Left renal pelvis (tissue), 4 donors: ENCODE results near the gene FGF14. TPM values are rescaled to one million over a fixed set of nuclear protein-coding genes. Genes with fewer than 3 reads are reported as not detected.
A peak's percentile ranks its signal among the peaks of the same experiment; 100 is the strongest.

Experiments
- DNase-seq, 4 donors: peaks; one replicate each; pipeline ENCODE4 v3.0.0-alpha.2; 2013; ENCODE audit warnings: low read depth in 4 of 4, low spot score in 3 of 4
- polyA plus RNA-seq, 4 donors: library from polyadenylated mRNA; unstranded; fragments of 120-200 nt; gene quantifications; one replicate each; pipeline ENCODE4 v1.2.1, GENCODE V29; 2013; ENCODE audit not compliant: insufficient read length in 4 of 4

FGF14 gene
- polyA plus RNA-seq, 4 donors: 0.91 to 1.7 (median 1.3) TPM

DNA sequence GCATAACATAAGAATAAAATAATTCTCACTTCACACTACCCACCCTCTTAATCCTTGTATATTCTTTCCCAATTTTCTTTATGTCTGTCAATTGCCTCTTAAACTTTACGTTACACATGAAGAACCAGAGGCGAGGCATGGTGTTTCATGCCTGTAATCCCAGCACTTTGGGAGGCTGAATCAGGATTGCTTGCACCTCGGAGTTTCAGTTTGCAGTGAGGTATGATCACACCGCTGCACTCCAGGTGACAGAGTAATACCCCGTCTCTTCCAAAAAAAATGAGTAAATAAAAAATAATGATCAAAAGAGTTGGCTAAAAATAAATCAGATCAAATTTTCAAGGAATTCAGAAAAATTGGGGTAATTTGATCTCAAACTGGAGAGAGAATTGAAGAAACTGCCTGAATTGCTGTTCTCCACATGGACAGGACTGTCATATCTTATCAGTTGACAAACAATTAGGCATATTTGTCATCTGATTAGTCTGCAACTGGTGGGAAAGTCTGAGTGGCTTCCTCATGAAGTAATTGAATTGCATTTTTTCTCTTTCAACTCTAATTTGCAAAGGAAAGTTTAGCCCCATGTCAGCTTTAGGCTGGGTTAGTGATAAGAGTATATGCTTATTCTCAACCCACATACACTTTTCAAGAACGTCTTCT lies 646.5 kb downstream of the FGF14 start:
- no peak for DNase-seq

DNA sequence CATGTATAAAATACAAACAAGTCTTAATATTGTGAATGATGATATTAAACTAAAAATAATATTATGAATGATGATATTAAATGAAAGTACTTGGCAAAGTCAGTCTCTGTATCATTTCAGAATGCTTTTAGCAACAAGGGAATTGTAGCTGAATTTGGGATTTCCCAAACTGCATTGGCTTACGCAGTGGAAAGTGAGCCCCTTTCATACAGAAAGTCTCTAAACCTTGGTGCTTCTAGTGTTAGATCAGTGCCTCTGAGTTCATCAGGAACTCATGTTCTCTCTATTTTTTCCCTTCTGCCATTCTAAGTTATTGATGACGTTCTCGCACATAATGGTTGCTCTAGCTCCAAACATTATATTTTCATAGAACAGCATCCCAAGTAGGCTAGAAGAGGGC lies 649.4 kb downstream of the FGF14 start:
- no peak for DNase-seq

DNA sequence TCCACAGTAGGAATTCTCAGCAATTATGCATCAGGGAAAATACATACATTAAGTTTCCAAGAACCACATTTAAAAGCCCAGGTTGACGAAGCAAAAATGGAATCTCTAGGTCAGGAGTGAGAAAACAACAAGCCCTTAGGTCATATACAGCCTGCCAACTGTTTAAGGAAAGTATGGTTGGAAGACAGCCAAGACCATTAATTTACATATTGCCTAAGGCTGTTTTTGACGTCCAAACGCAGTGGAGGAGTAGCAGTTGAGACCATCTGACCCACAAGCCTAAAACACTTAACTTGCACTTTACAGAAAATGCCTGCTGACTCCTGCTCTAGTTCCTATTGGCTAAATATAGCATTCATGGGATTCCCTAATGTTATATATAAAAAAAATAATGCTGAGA lies 650.4 kb downstream of the FGF14 start:
- DNase-seq: peak; percentile 38 to 52 (median 42)

DNA sequence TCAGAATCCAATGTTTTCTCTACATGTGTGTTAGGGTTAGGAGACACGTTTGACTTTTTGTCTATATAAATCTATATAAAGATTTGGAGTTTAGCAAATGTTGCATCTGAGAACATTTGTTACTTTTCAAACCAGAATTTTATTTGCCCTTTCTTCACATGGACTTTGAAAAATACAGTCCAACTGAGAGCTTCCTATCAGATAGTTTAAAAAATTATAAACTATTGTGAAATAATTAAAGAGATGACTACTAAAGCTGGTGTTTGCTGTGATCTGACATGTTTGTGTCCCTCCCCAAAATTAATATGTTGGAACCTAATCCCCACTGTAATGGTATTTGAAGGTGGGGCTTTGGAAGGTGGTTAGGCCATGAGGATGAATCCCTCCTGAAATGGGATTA lies 652.3 kb downstream of the FGF14 start:
- no peak for DNase-seq

DNA sequence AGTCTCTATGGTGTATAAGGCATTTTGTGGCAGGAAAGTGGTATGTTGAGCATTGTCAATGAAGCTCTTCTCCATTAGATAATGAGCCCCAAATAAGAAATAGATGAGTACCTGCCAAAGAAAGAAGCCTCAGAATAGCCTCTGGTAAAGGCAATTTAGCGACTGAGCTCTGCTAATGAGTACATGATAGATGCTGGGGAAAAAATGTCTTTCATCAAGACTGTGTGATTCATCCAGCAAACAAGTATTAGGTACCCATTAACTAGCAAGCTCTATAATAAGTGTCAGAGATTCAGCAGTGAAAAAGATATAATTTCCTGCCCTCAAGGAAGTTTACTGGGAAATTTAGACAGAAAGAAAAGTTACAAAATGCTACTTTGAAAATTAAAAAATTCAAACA lies 654.8 kb downstream of the FGF14 start:
- DNase-seq: no peak

DNA sequence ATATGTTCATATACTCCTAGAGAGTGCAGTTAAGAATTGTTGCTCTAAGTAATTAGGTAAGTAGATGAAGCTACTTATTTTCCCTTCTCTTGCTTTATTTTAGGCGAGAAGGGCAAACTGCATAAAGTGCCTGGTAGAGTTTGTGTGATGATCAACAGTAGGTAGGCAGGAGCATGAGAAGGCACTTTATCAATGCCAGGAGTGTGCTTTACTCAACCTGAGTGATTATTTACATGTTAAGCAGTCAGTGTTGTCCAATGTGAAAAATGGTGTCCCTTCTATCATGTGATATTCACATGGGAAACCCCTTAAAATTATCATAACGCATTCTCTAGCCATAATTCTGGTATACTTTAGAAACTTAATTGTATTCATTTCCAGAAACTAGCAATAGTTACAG lies 655.3 kb downstream of the FGF14 start:
- DNase-seq: no peak

DNA sequence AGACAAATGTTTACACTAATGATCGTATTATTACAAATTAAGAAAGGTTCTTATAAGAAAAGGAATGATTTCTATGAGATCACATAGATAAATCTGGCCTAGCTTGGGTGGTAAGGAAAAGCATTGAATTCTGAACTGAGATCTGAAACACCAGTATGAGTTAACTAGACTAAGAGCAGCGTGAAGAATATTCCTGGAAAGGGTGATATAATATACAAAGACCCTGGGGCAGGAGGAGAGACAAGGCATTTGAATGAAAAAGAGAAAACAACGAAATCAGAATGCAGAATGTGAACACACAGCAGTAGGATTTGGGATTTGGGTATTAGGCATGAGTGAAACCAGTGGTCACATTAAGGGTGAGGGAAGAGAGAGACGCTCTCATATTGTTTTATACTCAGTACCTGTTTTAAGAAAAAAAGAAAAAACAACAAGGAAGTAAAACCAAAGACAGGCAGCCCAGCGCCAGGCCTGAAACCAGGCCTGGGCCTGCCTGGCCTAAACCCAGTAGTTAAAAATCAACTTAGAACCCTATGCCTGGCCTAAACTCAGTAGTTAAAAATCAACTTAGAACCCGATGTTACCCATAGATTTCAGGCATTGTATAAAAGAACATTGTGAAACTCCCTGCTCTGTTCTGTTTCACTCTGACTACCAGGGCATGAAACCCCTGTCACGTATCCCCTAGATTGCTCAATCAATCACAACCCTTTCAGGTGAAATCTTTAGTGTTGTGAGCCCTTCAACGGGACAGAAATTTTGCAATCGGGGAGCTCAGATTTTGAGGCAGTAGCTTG lies 662.3 kb downstream of the FGF14 start:
- DNase-seq: no peak

DNA sequence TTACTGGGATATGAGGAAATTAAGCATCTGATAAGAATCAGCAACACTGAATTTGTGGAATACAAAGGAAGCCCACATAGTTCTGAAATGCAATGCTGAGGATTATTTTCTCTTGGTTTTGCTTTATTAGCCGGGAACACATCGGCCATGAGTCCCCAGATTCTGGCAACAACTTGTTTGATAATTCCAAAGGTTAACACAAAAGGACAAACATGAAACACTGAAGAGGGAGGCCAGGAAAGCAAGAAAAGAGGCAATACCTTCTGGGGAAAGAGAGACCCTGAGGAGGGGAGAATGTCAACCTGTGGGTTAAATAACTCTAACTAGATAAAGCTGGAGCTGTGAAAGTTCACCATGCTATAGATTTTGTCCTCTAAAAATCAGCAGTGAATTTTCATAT lies 663.5 kb downstream of the FGF14 start:
- no peak for DNase-seq

DNA sequence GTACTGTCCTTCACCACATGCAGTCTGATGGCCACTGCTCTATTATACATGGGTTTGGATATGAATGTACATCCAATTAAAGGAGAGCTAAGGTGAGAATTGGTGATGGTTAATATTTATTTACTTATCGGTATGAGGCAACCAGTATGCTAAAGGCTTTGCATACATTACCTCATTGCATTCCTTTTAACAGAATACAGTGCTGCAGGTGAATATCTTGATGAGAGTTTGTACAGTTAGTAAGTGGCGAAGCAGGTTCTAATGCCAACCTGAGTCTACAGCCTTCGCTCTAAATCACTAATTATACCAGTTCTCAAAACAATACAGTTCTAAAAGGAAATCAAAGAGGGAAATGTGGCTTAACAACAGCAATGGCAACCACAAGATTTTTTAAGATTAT lies 665.3 kb downstream of the FGF14 start:
- no peak for DNase-seq

DNA sequence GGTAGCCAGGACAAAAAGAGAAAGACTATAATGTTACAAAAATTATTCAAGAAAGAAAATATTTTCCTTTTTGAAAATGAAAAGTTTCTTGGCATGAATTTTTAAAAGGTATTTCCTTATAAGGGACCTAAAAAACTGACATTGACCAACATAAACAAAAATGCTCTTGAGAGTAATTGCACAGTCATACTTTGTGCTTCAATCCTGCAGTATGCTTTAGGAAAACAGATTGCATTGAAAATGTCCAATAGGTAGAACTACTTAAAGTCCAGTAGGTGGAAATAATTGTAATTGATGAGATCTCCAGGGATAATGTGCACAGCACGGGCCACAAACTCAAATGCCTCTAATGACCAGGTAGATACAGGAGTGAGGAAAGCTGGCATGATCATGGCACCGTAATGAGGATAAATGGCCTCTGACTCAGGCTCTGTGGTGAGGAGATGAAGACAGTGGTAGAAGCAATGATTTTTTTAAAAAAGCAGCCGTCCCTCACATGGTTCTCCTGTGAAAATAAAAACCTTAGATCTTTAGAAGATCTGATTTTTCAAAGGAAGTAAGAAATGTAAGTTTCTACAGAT lies 671.3 kb downstream of the FGF14 start:
- DNase-seq: no peak

DNA sequence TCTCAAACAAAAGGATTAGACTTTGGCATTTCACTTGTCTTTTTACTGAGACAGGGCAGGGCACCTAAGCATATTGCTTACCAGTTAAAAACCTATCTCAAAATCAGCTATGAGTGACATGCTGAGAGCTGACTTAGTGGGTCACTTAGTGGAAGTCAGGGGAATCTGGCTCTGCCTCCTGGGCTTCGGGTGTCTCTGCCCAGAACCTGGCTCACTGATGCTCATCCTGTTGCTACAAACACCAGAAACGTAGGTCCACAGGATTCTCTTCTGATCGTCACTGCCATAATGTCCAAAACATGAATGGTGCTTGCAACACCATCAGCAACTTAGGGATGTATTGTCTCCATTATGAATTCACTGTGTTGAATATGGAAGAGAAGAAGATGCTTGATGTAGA lies 673.2 kb downstream of the FGF14 start:
- no peak for DNase-seq

DNA sequence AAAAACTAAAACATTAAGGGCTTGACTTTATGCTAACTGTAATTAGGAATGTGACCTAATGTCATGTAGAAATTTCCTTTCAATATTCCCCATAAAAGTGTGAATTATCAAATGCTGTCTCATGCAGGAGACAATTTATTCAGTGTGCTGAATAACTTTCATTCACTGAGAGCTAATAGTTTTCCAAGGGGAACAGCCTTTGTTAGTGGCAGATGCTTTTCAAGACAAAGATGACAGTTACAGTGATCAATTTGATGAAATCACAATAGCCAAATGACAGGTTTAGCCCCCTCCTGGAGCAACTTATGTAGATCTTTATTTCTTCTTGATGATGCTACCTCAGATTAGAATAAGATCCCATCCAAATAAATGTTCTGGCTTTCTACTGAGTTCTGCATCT lies 673.8 kb downstream of the FGF14 start:
- DNase-seq: no peak

DNA sequence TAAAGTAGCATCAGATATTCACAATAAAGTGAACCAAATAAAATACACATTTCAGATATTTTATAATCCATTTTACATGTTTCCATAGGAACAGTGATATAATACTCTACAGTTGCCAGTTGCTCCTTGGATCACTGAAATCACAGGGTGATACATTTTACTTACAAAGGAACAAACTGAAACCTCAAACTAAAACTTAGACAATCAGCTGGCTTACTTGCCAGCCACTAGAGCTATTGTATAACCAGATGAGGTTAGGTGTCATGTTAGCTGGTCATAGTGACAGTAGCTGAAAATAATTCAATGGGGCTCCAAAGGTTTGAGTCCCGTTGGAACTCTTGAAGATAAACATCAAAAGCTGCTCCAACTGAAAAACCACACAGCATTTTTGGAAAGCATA lies 674.7 kb downstream of the FGF14 start:
- no peak for DNase-seq

DNA sequence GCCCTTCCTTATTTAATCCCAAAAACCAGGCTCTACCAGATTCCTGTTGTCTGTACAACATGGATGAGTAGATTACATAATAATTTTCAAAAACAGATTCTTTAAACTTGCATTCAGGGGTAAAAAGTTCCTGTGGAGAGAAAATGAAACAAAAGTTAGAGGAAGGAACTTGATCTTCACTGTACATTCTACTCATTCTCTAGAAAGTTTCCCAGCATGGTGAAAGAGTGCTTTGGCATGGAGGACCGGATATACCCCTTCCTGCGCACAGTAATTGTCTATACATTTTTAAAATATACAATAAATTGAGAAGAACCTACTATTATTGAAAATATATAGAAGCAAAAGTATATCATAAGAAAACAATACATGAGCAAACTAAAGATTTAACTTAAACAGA lies 675.2 kb downstream of the FGF14 start:
- no peak for DNase-seq

DNA sequence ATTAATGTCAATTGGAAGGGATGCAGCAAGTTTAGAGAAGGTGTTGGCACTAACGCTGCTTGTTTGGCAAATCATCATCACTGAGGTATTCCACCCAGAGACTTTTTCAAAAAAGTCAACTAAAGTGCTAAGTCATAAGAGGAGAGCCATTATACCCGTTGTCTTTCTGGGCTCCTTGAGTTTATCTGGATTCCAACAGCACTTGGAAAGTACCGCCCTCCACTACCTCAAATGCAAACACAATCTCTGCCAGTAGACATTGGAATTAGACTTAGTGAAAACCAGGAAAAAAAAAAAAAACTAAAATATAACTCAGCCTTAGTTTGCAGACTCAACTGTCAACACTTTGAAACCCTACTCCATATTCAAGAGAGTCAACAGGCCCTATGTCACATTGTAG lies 683.4 kb downstream of the FGF14 start:
- DNase-seq: no peak

DNA sequence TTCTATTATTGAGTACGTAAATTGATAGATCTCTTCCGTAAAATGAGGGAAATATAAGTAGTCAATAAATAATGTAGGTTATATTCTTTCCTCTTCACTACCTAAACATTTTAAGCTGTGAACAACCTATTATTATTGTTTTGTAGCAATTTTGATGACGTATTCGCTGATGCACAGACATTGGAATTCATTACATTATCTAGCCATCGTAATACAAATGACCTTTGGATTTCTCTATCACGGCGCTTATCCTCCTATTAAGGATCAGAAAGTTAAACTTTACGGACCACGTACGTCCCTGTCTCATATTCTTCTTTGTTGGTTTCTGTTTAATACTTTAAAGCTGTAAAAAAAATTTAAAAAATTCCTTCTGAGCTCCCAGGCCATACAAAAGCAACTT lies 684.5 kb downstream of the FGF14 start:
- DNase-seq: no peak

DNA sequence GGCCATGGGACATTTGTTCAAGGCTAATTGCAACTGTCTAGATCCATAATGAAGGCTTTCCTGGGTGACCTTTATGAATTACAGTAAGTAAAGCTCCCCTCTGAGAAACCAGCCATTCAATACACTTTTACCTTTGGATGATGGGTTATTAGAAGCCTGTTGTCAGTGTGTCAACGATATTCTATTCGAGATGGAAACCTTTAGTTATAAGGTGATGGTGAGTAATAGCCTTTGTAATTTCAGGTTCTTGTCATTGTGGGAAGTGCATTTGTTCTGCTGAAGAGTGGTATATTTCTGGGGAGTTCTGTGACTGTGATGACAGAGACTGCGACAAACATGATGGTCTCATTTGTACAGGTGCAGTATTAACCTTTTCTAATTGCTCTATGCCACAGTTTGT lies 687.7 kb downstream of the FGF14 start:
- DNase-seq: no peak

DNA sequence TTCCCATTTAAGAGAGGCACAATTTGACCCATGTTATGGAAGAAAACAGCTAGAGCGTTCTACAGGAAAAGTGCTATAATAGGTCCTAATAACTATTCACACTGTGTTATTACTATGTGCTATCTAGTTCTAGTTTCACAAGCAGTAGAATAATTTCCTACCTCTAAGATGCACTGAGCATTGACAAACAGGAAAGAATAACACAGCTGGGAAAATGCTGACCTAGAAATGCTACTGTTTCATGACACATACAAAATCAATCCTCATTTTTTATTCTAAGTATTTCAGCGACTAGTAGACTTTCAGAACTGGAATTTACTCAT lies 689.9 kb downstream of the FGF14 start:
- no peak for DNase-seq

DNA sequence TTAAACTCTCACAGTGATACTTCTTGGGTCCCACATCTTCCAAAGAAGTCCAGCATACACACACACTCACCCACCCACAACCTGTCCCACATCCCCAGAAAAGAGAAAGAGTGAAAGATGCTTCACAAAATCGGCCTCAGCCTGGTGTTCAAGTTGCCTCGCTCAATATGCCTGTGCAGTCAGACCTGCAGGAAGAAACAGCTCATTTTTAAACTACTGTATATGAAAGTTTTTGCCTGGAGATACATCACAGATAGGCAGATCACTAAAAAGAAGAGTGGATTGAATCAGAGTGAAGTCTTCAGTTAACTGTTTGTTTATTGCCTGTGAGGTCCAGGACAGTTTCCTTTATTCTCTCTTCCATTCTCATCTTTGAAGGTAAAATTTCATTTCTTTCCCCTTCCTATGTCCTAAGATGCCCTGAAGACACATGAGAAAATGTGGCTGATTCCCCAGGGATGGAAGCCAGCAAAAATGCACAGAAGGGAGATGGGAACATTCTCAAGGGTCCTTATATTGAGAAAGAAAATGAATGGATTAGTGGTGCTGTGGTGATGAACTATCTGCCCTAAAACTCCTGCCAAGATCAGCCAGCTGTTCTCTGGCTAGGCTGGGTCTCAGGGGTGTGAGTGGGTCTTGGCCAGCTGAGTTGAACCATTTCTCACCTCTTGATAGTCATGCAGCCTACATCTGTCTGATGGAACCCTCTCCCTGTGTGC lies 690.4 kb downstream of the FGF14 start:
- DNase-seq: no peak

DNA sequence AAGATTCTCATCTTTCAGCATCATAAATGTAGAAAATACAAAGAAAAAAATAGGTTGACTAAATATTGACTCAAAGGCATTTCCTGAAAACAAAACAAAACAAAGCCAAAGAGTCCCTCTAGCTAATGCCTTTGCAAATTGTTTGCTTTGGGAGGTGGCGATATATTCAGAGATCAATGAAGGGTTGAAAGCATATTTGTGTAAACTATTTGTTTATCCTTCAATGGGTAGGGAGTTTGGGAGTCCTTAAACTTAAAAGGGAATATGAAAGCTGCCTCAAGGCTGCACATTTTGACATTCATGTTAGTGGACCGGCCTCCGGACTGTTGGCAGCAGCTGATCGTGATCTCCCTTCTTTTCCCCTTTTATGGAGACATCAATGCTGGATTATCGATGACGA lies 691.9 kb downstream of the FGF14 start:
- no peak for DNase-seq

DNA sequence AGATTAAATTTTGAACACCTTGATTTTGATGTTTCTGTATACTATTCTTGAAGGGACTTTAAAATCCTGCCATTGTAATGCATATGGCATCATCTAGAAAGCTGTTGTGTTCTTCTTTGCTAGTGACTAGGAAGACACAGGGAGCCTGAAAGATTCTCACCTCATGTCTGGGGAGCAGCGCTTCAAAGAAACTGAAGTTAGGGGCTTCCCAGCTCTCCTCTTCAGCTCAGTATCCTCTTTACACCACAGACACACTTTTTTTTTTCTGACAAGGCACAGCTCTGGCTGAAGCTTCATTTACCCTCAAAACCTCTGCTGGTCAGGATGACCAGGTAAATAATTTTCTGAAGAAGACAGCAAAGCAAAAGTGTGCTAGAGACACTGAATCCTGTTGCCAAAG lies 693.7 kb downstream of the FGF14 start:
- DNase-seq: no peak

DNA sequence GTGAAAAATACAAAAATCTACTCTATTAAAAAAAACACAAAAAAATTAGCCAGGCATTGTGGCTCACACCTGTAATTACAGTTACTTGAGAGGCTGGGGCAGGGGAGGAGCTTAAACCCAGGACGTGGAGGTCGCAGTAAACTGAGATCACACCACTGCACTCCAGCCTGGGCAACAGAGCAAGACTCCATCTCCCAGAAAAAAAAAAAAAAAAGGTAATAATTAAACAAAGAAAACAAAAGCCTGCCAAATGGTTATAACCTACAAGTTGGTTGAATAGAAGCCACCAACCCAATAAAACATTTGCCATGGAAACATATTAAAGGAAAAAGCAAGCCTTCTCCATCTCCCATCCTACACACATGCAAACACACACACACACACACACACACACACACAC lies 694.2 kb downstream of the FGF14 start:
- DNase-seq: no peak
